Measurements from ENCODE around the gene ADARB2. TPM values are rescaled to one million over a fixed set of nuclear protein-coding genes. Genes with fewer than 3 reads are reported as not detected.

Gene ADARB2
- 10 to 100 TPM in 1 of 2 donors, 1 to 10 TPM in 1; 8.0 to 12.2 TPM for total RNA-seq

DNA sequence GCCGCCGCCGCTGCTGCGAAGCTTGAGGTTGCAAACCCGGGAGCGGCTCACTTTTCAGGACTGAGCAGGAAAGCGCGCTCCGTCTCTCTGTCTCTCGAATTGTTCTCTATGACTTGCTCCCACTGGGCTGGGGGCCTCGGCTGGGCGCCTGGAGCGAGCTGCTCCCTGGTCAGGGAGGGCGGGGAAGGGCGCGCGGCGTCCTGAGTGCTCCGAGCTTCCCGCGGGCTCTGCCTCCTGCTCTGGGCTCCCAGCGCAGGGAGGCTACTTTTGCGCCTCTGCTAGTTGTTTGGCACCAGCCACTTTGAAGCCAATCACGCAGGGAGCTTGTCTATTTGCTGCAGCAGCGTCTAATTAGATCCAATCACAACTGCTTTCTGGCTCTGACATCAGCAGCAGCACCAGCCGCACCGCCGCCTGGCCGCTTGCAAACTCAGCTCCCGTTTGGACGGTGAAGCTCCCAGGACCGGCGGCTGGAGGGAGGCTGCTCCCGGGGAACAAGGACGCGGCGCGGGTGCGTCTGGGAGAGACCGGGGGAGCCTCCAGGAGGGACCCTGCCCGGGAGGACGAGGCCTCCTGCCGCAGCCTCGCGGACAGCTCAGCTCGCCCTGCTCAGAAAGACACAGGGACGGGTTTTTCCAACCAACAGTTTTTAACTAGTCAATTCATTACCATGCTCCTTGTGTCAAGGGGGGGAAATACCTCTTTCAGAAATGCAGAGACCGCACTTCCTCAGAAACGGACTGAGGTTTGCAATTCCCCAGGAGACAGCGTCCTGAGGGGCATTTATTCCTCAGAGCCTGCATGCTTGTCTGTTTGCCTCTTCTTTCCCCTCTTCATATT, at the start of gene ADARB2:
Gene ADARB2, minus strand, starts transcription at position 304 of the 840 bp plus-strand sequence.
- ATAC-seq (peak; percentile 64), DNase-seq (peak; percentile 35 to 44 (median 40))
- H3K36me3 ChIP-seq (replicated peaks in 1 of 2; ENCODE audit: insufficient read depth in 1 of 2, low read depth in 2 of 2), result no peaks in the 10 kb centered on the region
- no peak within 1 kb of the TSS for H3K4me3 ChIP-seq
- intact Hi-C loops (cut with DNase I), result no loop called here
- WGBS, 2 donors, result 2% methylated on average over 27 to 45 of the region's 50 CpGs
- peaks cover 14% of the 10 kb centered on the region for H3K4me1 ChIP-seq
- no peak for TF ChIP-seq POLR2A (IDR thresholded peaks at IDR 0.05)
- TF ChIP-seq, protein P1, sequence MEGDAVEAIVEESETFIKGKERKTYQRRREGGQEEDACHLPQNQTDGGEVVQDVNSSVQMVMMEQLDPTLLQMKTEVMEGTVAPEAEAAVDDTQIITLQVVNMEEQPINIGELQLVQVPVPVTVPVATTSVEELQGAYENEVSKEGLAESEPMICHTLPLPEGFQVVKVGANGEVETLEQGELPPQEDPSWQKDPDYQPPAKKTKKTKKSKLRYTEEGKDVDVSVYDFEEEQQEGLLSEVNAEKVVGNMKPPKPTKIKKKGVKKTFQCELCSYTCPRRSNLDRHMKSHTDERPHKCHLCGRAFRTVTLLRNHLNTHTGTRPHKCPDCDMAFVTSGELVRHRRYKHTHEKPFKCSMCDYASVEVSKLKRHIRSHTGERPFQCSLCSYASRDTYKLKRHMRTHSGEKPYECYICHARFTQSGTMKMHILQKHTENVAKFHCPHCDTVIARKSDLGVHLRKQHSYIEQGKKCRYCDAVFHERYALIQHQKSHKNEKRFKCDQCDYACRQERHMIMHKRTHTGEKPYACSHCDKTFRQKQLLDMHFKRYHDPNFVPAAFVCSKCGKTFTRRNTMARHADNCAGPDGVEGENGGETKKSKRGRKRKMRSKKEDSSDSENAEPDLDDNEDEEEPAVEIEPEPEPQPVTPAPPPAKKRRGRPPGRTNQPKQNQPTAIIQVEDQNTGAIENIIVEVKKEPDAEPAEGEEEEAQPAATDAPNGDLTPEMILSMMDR (IDR thresholded peaks at IDR 0.05), result no peak
- no peak within 1 kb of the TSS for H3K27ac ChIP-seq
- peaks cover 0 to 30% of the 10 kb centered on the region in 2 donors for H3K27me3 ChIP-seq
- H3K9me3 ChIP-seq, result no peaks in the 10 kb centered on the region

DNA sequence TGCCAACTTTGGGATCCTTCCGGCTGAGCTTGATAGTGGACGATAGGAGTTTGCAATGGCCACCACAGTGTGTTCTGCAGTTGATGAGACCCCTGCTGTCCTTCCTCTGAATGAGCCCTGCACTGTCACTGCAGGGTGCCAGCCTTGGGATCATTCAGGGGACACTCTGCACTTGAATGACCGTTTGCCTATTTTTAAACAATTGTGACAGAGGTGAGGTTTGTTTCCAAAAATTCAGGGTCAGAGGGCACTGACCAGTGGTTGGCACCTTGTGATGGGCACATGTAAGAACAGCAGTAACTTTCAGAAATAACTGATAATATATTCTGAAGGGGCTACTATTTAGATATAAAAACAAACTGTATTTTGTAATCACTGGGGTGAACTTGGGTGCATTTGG, 48.5 kb upstream of the ADARB2 start:
- TF ChIP-seq POLR2A (IDR thresholded peaks at IDR 0.05), result no peak
- TF ChIP-seq, protein P1 (IDR thresholded peaks at IDR 0.05), result no peak
- DNase-seq, result no peak
- no peaks in the 10 kb centered on the region for H3K36me3 ChIP-seq (replicated peaks in 1 of 2; ENCODE audit: insufficient read depth in 1 of 2, low read depth in 2 of 2)
- ATAC-seq, result no peak
- no peak overlapping the region for H3K27ac ChIP-seq
- H3K9me3 ChIP-seq, result no peaks in the 10 kb centered on the region
- no peaks in the 10 kb centered on the region for H3K27me3 ChIP-seq
- 30 to 55% methylated on average over 1 to 3 of the region's 3 CpGs for WGBS, 2 donors
- no peaks in the 10 kb centered on the region for H3K4me1 ChIP-seq
- intact Hi-C loops (cut with DNase I), result no loop called here
- no peak overlapping the region for H3K4me3 ChIP-seq

DNA sequence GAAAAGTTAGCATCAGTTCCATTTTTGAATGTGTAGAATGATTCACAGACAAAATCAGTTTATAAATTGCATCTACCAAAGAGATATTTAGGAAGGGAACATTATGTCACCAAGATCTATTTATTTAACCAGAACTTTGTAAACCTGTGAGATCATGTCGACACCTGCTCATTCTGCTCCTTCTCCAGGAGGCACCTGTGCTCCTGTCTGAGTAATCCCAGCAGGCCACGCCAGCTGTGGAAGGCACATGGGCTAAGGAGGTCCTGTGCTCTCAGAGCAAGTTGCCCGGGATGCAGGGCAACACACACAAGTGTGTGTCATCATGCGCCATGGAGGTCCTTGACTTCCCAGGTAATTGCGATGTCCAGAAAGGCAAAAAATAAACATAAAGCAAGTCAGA, 45.5 kb upstream of the ADARB2 start:
- no peaks in the 10 kb centered on the region for H3K9me3 ChIP-seq
- intact Hi-C loops (cut with DNase I), result no loop called here
- no peak overlapping the region for H3K27ac ChIP-seq
- H3K27me3 ChIP-seq, result no peaks in the 10 kb centered on the region
- H3K4me3 ChIP-seq, result no peak overlapping the region
- no peak for TF ChIP-seq POLR2A (IDR thresholded peaks at IDR 0.05)
- TF ChIP-seq, protein P1 (IDR thresholded peaks at IDR 0.05), result no peak
- WGBS, 2 donors, result 67 to 83% methylated on average over 5 of the region's 5 CpGs
- ATAC-seq, result no peak
- H3K36me3 ChIP-seq (replicated peaks in 1 of 2; ENCODE audit: insufficient read depth in 1 of 2, low read depth in 2 of 2), result no peaks in the 10 kb centered on the region
- H3K4me1 ChIP-seq, result no peaks in the 10 kb centered on the region
- DNase-seq, result no peak

DNA sequence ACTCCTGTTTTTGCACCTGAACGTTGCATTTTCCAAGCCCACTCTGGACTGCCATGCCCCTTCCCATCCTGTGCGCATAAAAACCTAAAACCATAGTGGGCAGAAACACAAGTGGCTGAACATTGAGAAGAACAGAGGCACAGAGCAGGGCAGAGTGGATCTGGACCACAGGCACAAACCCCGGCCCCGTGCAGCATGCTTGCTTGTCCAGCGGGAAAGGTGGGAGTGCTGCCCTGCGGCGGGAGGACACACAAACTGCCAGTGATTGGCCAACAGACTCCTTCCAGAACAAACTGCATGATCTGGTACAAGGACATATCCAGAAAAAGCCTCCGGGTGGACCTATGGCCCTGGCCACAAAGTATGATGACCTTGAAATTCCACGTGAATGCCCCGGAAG, 42.5 kb upstream of the ADARB2 start:
- Histone ChIP-seq H3K27ac (no peak overlapping the region), H3K36me3 (replicated peaks in 1 of 2; ENCODE audit: insufficient read depth in 1 of 2, low read depth in 2 of 2) (no peaks in the 10 kb centered on the region), H3K27me3 (no peaks in the 10 kb centered on the region), H3K9me3 (no peaks in the 10 kb centered on the region), H3K4me1 (no peaks in the 10 kb centered on the region), H3K4me3 (no peak overlapping the region)
- DNase-seq, result no peak
- 70 to 78% methylated on average over 9 to 10 of the region's 10 CpGs for WGBS, 2 donors
- TF ChIP-seq POLR2A (IDR thresholded peaks at IDR 0.05), result no peak
- TF ChIP-seq, protein P1 (IDR thresholded peaks at IDR 0.05), result no peak
- intact Hi-C loops (cut with DNase I), result no loop called here
- no peak for ATAC-seq
